SU-DHL-6 (cell line): ENCODE results near the gene STARD10.
"Not testable (repeated sequence)": the region's sequence is repeated elsewhere in the genome, so short reads cannot be mapped to it uniquely, and the experiment has no call there.

Source experiments
- H2AFZ ChIP-seq: fragments of 200-600 bp; sonication (generic); 2 replicates; pipeline ENCODE4 v1.6.1; 2014; ENCODE audit warnings: low read depth, mild to moderate bottlenecking, moderate library complexity, mixed read lengths, antibody characterized with exemption, low read length; ENCODE audit not compliant: severe bottlenecking
- H3F3A ChIP-seq: fragments of 200-600 bp; shearing (Covaris generic); 2 replicates; pipeline ENCODE4 v1.6.0; 2016; ENCODE audit warnings: antibody characterized with exemption, mild to moderate bottlenecking; ENCODE audit not compliant: insufficient read depth
- H3K27ac ChIP-seq: fragments of 200-600 bp; sonication (generic); 2 replicates; pipeline ENCODE4 v1.5.1; 2016; ENCODE audit warnings: low read depth, mild to moderate bottlenecking, low read length, moderate library complexity, mixed read lengths
- H3K27me3 ChIP-seq: fragments of 200-600 bp; sonication (generic), shearing (Covaris generic); 2 replicates; pipeline ENCODE4 v1.6.0; 2014; ENCODE audit warnings: mild to moderate bottlenecking, low read length
- H3K36me3 ChIP-seq: fragments of 200-600 bp; sonication (generic); 2 replicates; pipeline ENCODE4 v1.6.1; 2014; ENCODE audit warnings: mild to moderate bottlenecking, low read length, mixed read lengths
- H3K4me2 ChIP-seq: fragments of 300-600, 200-600 bp; shearing (Covaris generic), sonication (generic); 2 replicates; pipeline ENCODE4 v1.6.0; 2014; ENCODE audit warnings: low read length, low read depth, mild to moderate bottlenecking; ENCODE audit not compliant: poor library complexity, severe bottlenecking
- H3K4me3 ChIP-seq: fragments of 200-600 bp; sonication (generic); 2 replicates; pipeline ENCODE4 v1.5.1; 2014; ENCODE audit warnings: antibody characterized with exemption, low read length, mild to moderate bottlenecking, mixed read lengths; ENCODE audit not compliant: insufficient read depth, poor library complexity, severe bottlenecking
- H3K79me2 ChIP-seq: fragments of 200-600 bp; sonication (generic); 2 replicates; pipeline ENCODE4 v1.6.1; 2014; ENCODE audit warnings: mild to moderate bottlenecking, low read length, moderate library complexity; ENCODE audit not compliant: insufficient read depth
- H3K9ac ChIP-seq: fragments of 200-600 bp; sonication (generic); 2 replicates; pipeline ENCODE4 v1.7.0; 2014; ENCODE audit warnings: mild to moderate bottlenecking, low read length
- H3K9me2 ChIP-seq: fragments of 200-600 bp; sonication (generic); replicated peaks from 2 replicates; pipeline ENCODE4 v1.6.1; 2014; ENCODE audit warnings: low read length; ENCODE audit not compliant: insufficient read depth
- H3K9me3 ChIP-seq: fragments of 200-600 bp; sonication (generic); 2 replicates; pipeline ENCODE4 v1.6.1; 2014; ENCODE audit warnings: low read length, mixed read lengths; ENCODE audit not compliant: insufficient read depth
- H4K20me1 ChIP-seq: fragments of 200-600 bp; sonication (generic); 2 replicates; pipeline ENCODE4 v1.6.1; 2014; ENCODE audit warnings: low read depth, mild to moderate bottlenecking, antibody characterized with exemption, low read length, moderate library complexity, mixed read lengths
- EZH2phosphoT487 ChIP-seq: fragments of 200-600 bp; sonication (generic), shearing (Covaris generic); conservative IDR thresholded peaks from 2 replicates; pipeline ENCODE4 v1.6.1; 2018; ENCODE audit warnings: mild to moderate bottlenecking, antibody characterized with exemption, low read length, moderate library complexity, mixed read lengths
- TF ChIP-seq, protein P1 (sequence below): fragments of 200-600 bp; sonication (generic); IDR thresholded peaks from one replicate; pipeline ENCODE4 v1.5.1; 2017; ENCODE audit warnings: antibody characterized with exemption, mild to moderate bottlenecking, low read length, moderate library complexity; ENCODE audit not compliant: insufficient read depth, poor library complexity, severe bottlenecking

STARD10 gene

DNA sequence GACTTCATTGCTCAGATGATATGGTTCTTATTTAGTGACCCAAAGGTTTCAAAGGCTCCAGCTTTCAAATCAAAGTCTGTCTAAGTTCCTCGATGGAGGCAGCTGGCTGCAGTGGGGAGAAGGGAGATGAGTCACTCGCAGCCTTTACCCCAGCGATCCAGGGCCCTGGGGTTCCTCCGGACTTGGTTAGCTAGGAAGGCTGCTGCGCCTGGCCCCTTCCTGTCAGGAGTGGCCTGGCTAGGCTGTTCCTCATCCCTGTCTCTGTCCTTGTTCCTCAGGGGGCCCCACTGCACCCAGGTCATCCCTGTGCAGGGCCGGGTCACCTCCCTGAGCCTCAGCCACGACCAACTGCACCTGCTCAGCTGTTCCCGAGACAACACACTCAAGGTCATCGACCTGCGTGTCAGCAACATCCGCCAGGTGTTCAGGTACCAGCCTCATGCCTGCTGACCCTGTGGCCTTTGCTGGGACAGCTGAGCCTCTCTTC, 34.3 kb upstream of the STARD10 start:
- H3K79me2 ChIP-seq, result no peaks in the 10 kb centered on the region
- no peaks in the 10 kb centered on the region for H3K9me3 ChIP-seq
- H3K9ac ChIP-seq, result no peak overlapping the region
- TF ChIP-seq EZH2phosphoT487, result no peak
- TF ChIP-seq, protein P1, sequence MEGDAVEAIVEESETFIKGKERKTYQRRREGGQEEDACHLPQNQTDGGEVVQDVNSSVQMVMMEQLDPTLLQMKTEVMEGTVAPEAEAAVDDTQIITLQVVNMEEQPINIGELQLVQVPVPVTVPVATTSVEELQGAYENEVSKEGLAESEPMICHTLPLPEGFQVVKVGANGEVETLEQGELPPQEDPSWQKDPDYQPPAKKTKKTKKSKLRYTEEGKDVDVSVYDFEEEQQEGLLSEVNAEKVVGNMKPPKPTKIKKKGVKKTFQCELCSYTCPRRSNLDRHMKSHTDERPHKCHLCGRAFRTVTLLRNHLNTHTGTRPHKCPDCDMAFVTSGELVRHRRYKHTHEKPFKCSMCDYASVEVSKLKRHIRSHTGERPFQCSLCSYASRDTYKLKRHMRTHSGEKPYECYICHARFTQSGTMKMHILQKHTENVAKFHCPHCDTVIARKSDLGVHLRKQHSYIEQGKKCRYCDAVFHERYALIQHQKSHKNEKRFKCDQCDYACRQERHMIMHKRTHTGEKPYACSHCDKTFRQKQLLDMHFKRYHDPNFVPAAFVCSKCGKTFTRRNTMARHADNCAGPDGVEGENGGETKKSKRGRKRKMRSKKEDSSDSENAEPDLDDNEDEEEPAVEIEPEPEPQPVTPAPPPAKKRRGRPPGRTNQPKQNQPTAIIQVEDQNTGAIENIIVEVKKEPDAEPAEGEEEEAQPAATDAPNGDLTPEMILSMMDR, result no peak
- no peak overlapping the region for H2AFZ ChIP-seq
- H3K36me3 ChIP-seq, result no peaks in the 10 kb centered on the region
- H3F3A ChIP-seq, result peaks cover 22% of the 10 kb centered on the region
- no peak overlapping the region for H3K4me2 ChIP-seq
- peak overlapping the region; percentile 26 for H3K27ac ChIP-seq
- no peaks in the 10 kb centered on the region for H4K20me1 ChIP-seq
- H3K9me2 ChIP-seq, result no peaks in the 10 kb centered on the region
- H3K4me3 ChIP-seq, result no peak overlapping the region
- H3K27me3 ChIP-seq, result no peaks in the 10 kb centered on the region

DNA sequence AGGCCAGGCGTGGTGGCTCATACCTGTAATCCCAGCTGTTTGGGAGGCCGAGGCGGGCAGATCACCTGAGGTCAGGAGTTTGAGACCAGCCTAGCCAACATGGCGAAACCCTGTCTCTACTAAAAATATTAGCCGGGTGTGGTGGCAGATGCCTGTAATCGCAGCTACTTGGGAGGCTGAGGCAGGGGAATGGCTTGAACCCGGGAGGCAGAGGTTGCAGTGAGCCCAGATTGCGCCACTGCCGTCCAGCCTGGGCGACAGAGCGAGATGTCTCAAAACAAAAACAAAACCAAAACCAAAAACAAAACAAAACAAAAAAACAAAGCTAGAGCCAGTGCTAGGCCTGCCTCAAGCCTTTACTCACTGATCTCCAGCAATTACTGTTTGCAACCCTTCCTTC, 33.8 kb upstream of the STARD10 start:
- H2AFZ ChIP-seq, H3K27me3 ChIP-seq, H4K20me1 ChIP-seq, H3K9me3 ChIP-seq, H3K9me2 ChIP-seq, H3K9ac ChIP-seq, H3K4me2 ChIP-seq, H3K27ac ChIP-seq, H3K36me3 ChIP-seq, H3K79me2 ChIP-seq, H3K4me3 ChIP-seq: not testable (repeated sequence)
- peaks cover 26% of the 10 kb centered on the region for H3F3A ChIP-seq

DNA sequence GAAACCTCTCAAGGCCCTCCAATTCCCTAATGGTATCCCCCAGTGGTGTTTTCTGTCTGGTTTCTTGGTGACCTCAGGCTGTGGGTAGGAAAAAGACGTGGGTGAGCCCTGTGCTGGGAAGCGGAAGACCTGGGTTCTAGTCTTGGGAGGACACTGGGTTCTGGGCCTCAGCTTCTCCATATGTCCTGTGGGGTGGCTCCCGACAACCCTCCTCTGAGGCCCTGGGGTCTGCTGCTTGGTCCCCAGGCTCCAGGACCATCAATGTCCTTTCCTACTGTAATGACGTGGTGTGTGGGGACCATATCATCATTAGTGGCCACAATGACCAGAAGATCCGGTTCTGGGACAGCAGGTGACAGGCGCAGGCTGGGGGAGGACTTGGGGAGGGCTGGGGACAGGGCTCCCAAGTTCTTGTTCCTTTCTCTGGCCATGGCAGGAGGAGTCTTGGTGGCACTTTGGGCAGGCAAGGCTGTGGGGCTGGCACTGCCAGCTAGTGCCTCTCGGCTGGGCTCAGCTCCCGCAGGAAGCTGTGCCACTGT, 33.2 kb upstream of the STARD10 start:
- peaks cover 28% of the 10 kb centered on the region for H3F3A ChIP-seq
- no peaks in the 10 kb centered on the region for H3K9me2 ChIP-seq
- H3K79me2 ChIP-seq, result no peaks in the 10 kb centered on the region
- H3K27me3 ChIP-seq, result no peaks in the 10 kb centered on the region
- H3K36me3 ChIP-seq, result no peaks in the 10 kb centered on the region
- no peaks in the 10 kb centered on the region for H4K20me1 ChIP-seq
- no peak overlapping the region for H3K4me2 ChIP-seq
- no peaks in the 10 kb centered on the region for H3K9me3 ChIP-seq
- no peak overlapping the region for H2AFZ ChIP-seq
- TF ChIP-seq, protein P1, result no peak
- no peak for TF ChIP-seq EZH2phosphoT487
- no peak overlapping the region for H3K9ac ChIP-seq
- no peak overlapping the region for H3K27ac ChIP-seq
- H3K4me3 ChIP-seq, result no peak overlapping the region

- H3K36me3 ChIP-seq, result no peaks in the 10 kb centered on the region
- no peaks in the 10 kb centered on the region for H3K27me3 ChIP-seq
- H3F3A ChIP-seq, result peaks cover 28% of the 10 kb centered on the region
- no peaks in the 10 kb centered on the region for H3K9me3 ChIP-seq
- H3K4me3 ChIP-seq, result no peak overlapping the region
- no peak overlapping the region for H3K27ac ChIP-seq
- no peak overlapping the region for H2AFZ ChIP-seq
- no peak overlapping the region for H3K4me2 ChIP-seq
- no peak overlapping the region for H3K9ac ChIP-seq
- H3K79me2 ChIP-seq, result no peaks in the 10 kb centered on the region
- no peaks in the 10 kb centered on the region for H3K9me2 ChIP-seq
- no peak for TF ChIP-seq EZH2phosphoT487
- TF ChIP-seq, protein P1, result no peak
- no peaks in the 10 kb centered on the region for H4K20me1 ChIP-seq
Measured at GRCh38 chr11:72826191-72826941, 32.5 kb upstream of the STARD10 start.
